ENCODE results near the gene PPP1R9B. TPM values are rescaled to one million over a fixed set of nuclear protein-coding genes. Genes with fewer than 3 reads are reported as not detected.
A peak's percentile ranks its signal among the peaks of the same experiment; 100 is the strongest.

Gene PPP1R9B
- total RNA-seq, 1 experiment from 2014 or later = 46.4 TPM

DNA sequence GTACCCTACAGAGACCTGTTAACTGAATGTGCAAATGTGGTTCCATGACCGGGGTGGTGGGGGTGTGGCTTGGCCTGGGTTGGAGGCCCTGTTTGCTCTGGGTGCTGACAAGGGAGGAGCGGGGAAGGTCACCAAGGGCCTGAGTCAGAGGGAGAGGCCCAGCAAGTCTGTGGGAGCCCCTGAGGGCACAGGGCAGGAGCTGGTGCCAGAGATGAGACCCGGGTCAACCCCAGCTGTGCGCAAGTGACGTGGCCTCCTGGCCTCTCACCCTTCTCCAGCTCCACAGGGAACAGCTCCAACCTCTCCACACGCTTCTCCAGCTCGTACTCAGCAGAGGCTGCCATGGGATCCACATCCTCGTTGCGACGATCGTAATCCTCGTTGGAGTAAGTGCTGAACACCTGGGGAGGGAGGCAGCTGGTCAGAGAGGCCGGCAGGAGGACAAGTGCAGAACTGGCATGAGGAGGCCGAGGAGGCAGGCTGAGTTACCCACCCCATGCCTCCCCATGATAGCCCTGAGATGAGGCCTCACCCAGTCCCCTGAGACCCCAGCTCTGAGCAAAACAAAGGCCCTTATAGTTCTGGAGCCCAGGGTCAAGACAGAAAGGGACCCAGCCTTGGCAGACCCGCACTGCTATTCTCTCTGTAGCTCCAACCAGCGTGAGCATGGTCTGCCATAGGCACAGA is 5.5 kb downstream of the PPP1R9B start:
- no peak for DNase-seq (ENCODE audit: low read depth)

DNA sequence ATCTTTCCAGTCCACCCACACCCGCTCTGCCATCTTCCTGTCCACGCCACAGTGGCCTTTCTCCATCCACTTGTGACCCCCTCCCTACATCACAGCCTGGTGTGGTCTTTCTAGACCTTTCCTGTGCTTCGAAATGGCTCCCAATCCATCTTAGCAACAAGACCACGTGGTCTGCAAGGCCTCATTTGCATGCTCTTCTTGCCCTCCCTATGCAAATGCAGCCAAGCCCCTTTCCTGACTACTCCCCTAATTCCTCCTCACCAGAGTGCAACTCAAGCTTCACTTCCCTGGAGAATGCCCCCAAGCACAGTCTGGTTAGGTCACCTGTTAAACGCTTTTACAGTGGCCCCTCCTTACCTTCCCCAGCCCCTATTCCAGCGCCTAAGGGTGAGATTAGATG is 6.1 kb downstream of the PPP1R9B start:
- DNase-seq (ENCODE audit: low read depth) = no peak

DNA sequence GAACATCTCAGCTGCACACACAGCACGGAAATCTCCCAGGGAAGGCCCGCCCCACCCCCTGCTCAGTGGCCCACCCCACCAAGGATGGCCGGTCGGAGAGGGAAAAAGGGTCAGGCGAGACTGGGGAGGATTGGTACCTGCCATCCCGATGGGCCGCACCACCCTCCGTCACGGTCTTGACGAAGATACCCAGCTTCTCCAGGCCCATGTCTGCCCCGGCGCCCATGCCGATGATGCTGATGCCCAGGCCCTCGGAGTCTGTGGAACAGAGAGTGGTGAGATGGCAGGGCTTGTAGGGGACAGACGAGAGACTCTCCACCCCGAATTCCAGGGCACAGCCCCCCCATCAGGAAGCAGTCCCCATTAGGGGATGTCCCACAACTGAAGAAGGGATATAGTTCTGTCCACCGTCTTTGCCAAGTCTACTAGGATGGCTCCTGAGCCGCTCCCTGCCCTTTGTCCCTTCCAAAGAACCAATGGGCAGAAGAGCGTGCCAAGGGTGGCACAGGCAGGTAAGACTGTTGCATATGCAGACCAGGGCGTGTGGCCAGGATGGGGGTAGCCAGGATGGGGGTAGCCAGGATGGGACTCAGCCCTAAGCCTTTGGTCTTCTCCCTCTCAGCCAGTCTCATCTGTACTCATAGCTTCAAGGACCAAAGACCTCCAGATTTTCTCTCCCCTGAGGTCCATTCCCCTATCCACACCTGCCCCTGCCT is 6.9 kb downstream of the PPP1R9B start:
- DNase-seq (ENCODE audit: low read depth) = no peak

DNA sequence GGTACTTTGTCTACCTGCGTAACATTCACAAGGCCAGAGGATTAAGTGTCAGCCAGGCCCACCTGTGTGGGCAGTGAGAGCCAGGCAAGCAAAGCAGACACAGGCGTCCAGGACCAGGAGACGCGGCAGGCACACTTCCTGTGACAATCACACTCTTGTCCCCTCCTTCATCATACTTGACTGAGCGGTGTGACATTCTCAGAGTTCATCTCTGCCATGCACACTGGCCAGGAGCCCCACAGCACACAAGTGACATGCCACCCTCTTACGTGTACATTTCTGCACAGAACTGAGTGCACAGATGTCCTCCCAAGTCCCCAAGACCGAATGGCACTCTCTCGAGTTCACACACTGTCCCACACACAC is 8.7 kb downstream of the PPP1R9B start:
- DNase-seq (ENCODE audit: low read depth) = no peak

DNA sequence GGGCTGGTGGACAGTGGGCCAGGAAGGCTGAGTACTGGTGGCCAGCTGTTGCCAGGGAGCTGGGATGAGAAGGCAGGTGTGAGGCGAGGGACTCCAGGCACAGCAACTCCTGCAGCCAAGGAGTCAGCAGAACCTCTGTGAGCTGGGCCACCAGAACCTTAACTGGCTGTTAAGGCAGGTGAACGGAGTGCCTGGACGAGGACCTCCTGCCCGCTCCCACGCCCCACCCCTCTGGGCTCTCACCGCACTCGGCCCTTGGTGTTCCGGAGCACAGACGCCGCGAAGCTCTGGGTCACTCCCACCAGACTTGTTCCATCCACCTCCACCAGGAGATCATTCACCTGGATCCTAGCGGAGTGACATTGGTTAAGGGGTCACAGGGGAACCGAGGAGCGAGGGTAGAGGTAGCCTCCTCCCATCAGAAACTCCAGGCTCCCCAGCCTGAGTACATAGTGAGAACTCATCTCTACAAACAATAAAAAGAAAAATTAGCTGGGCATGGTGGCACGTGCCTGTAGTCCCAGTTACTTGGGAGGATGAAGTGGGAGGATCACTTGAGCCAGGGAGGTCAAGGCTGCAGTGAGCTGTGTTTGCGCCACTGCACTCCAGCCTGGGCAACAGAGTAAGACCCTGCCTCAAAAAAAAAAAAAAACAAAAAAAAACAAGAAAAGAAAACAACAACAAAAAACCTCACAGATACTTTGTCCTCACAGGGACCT is 9.3 kb downstream of the PPP1R9B start:
- no peak for DNase-seq (ENCODE audit: low read depth)

DNA sequence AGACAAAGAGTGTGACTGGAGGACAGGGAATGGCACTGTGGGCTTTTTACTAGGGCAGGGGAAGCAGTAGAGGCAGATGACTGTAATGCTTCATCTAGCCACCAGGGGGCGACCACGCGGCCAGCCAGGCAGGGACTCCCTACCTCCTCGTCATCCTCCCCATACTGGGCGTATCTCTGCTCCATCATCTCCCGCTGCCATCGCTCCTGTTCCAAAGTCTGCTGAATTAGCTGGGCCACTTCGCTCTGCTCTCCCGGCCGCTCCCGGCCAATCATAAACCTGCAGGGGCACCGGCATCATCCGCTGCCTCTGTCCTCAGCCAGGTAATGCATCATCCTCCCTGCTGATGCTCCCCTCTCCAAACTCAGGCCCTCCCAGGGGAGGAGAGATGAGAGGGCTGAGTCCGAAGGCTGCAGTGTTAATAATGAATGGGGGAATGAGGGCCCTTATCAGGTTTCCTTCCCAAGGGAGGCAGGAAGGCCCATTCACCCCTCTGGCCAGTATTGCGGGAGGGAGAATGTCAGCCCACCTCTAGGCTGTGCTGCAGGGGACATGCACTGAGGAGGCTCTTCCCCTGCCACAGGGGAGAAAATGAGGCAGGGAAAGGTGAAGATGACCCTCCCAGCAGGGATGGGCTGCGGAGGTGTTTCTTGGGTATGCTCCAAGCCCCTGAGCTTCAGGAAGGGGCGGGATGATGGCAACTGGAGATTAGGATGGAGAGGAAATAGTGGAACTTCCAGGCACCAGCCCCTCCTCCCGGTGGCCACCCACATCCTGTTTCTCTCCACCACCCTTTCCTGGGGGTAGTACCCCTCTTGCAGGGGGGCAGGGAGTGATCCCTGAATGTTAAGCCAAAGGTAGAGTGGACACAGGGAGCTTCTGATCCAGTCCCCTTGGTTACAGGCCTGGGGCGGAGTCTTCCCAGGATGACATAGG is 10.3 kb downstream of the PPP1R9B start:
- DNase-seq (ENCODE audit: low read depth) = peak; percentile 78

DNA sequence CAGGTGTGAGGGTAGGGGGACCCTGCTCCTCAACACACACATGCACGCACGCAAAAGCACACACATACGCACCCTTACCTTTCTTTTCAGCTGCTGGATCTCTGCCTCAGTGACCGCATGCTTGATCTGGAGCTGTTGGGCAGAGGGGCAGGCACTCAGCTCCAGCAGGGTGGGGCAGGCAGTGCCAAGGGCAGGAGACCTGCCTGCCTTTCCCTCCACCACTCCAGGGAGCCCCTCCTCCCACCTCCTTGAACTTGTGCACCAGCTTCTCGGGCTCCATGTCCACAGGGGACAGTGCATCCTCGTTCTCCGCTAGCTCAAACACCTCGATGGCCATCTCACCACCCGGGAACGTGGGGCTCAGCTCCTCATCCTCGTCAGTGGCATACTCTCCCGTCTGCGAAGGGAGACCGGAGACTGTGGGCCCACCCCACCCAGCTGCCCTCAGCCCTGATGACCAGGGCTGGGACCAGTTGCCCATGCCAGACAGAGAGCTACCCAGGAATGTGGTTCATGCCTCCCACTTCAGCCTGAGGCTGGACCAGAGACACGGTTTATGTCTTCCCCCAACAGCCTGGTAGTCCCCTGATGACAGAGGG is 11.2 kb downstream of the PPP1R9B start:
- no peak for DNase-seq (ENCODE audit: low read depth)

DNA sequence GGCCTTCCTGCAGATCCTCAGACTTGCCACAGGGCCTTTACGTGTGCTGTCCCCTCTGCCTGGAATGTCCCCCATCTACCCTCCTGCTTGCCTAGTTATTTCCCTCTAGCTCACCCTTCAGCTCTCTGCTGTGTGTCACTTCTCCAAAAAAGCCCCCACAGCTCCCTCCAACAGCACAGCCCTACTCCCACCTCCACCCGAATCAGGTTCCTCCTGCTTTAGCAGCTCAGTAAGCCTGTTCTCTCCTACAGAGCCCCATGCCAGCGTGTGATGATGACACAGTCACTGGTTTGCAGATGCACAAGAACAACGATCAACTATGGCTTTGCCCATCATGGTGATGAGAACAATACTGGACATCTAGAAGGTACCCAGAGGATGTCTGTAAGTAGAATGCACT is 13.4 kb downstream of the PPP1R9B start:
- DNase-seq (ENCODE audit: low read depth) = no peak

DNA sequence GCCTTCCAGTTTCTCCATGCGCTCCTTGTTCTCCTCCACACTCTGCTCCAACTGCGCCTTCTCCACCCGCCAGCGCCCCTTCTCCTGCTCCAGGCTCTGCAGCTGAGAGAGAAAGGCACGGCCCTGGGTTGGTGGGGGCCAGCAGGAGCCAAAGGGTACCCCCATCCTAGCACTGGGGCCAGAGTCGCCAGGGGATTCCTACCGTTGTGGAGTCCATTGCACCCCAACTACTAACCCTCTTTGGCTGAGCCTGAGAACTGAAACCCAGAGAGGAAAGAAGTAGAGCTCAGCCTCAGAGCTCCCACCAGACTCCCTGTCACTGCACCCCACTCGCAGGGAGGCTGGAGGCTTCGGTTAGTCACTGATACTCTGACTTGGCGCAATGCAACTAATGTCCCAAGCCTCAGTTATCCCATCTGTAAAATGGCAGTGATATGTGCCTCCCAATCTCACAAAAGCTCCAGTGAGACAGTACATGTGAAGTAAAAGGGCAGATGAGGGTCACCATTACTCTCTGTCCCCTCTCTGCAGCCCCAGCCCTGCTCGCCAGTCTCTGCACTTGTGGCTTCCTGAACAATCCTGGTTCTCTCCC is 14.3 kb downstream of the PPP1R9B start:
- DNase-seq (ENCODE audit: low read depth) = no peak

DNA sequence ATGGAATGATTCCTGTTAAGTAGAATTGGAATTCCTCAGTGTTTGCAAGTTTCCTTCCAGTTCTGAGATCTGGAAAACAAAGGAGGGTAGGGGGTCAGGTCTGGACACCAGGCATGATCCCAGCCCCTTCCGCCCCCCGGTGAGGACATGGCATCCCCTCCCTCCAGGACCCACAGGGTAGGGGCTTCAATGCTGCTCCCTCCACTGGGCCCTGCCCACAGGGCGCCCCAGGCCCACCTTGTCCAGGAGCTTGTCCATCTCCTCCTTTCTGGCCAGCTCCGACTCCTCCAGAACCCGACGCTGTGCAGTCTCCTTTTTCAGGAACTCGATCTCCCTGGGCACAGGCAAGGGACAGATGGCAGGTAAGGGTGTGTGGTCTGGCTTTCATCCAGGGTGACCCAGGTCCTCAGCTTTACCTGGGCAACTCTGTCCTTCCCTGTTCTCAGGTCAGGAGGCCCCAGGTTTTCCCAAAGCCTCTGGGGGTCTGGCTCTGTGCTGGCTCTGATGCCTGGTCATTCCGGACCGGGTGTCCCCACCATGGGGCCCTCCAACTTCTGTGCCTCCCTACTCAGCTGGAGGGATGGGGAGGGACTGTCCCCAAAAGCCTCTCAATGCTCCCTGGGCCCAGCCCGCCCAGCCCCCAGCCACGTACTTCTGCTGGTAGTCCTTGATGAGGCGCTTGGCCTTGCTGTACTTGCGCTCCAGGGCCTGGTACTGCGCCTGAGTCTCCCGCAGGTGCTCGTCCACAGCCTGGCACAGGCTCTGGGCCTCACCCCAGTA is 15.0 kb downstream of the PPP1R9B start:
- no peak for DNase-seq (ENCODE audit: low read depth)

DNA sequence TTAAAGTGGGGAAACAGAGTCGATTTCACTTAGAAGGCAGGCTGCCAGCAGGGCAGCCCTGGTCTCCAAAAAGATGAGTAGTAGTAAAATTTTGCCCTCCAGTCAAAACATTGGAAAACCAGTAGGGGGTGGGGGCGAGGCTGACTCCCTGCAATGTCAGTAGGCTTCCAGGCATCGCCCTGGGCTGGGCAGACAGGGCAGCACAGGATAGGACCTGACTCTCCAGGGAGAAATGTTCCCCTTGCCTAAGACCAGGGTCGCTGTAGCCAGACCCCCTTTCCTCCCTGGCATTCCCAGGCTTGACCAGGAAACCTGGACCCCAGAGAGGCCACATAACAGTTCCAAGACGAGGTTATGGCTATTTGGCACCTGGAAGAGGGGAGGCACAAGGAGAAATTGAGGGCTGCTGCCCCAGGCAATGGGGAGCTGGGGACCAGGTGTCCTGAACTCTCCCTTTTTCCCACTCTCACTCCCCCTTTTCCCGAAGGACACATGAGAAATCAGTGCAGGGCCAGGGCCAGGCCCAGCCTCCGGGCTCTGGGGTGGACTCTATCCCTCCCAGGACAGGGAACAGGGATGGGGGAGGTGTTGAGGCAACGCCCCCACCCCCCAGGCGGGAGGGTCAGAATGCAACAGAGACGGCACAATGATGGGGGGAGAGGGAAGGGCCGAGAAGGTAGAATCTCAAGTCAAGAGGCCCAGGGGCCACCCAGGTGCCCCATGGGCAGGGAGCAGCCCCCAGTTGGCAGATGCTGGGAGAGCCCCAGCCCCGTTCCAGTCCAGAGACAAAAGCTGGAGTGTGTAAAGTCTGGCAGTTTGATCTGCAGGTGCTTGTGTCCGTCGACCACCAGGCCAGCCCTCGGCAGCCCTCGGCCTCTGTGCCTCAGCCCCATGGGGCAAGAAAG is 16.0 kb downstream of the PPP1R9B start:
- DNase-seq (ENCODE audit: low read depth) = no peak

DNA sequence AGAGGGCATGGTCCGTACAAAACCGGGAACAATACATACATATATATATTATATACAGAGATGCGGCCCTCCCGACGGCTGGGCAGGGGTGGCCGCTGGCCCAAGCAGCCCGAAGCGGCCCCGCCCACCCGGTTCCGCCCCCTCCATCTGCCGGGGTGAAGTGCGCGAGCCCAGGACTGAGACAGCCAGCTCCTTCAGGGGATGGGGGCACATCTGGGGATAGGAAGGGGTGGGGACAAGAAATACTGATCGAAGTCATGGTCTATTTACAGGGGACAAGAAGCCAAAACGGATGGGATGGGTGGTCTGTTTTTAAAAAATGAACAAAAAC is 16.7 kb downstream of the PPP1R9B start:
- DNase-seq (ENCODE audit: low read depth) = no peak

DNA sequence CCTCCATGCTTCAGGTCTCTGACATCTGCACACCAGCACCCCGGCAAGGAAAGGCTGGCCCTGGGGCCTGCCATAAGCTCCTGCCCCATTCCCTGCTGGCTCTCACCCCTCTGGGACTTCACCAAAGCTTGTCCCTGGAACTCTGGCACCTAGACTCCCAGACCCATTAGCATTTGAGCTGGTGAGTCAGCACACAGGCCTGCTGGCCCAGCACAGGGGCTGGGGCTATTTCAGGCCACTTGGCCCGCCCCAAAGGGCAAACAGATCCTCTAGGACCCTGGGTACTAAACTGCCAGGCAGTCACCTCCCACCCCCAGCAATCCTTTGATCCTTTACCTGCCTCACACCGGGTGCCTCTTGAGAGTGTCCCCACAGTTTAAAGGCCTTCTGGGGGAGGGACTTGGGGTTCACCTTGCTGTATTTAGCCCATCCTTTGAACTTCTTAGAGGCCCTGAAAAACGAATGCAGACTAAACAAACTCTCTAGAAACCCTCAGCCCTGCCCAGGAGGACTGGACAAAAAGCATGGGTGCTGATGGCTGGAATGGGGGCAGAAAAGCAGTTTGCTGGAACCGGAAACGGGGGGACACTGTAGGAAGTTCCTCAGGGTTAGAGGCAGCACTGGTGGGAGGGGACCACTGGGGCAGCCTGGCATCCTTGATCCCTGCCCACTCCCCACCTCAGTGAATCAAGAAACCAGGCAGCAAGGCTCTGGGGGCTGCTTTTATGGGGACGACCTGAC is 17.3 kb downstream of the PPP1R9B start:
- peak; percentile 28 for DNase-seq (ENCODE audit: low read depth)

DNA sequence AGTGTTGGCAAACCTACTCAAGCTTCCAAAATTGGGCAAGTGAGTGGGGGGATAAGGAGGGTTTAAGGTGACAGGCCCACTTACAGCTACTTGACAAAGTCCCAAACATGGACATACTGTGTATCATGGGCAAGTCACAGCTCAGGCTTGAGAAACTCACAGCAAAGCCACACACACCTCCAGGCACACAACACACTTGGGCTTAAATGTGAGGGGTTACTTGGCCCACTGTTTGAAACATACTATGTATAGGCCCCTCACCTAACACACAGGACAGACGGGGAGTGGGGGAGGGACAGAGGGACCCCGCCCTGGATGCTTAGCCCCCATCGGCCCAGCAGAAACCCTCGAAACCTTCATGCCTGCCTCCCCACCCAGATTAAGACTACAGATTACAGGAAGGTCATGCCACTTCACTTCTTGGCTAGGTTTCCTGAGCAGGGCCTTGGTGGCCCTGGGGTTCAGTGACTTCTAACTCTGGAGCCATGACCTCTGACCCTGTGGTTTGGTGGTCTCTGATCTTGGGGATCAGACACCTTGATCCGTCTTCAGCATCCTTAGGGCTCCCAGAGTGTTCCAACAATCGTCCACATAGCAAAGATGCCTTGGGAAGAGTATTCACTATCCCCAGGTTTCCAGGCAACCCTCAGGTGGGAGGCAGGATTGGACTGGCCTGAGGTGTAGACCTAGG is 18.2 kb downstream of the PPP1R9B start:
- DNase-seq (ENCODE audit: low read depth) = no peak

DNA sequence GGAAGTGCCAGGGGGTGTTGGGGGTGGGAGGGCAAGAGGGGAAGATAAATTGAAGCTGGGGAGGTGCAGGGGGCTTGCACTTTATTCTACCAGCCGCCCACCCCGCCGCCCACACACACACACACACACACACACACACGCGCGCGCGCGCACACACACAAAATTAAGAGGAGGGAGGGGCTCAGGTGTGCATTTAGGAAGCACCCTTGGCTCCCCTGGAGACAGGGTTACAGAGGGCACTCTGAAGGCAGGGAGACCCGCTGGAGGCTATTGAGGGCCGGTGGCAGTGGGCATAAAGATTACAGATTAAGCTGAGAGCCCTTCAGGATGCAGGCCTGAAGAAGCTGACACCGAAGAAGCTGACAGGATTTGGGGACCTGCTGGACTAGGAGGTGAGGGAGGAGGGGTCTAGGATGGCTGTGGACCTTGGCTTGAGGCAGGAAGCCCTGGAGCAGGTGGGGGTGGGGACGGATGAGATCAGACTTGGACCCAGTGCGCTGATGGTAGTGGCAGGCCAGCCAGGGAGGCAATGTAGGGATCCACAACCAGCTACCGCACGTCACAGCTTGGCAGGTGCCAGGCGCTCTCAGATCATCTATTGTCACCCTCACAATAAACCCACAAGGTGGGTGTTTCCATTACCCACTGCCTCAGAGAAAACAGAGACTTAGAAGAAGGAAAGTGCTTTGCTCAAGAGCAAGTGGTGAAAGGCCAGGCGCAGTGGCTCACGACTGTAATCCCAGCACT is 19.7 kb downstream of the PPP1R9B start:
- no peak for DNase-seq (ENCODE audit: low read depth)

DNA sequence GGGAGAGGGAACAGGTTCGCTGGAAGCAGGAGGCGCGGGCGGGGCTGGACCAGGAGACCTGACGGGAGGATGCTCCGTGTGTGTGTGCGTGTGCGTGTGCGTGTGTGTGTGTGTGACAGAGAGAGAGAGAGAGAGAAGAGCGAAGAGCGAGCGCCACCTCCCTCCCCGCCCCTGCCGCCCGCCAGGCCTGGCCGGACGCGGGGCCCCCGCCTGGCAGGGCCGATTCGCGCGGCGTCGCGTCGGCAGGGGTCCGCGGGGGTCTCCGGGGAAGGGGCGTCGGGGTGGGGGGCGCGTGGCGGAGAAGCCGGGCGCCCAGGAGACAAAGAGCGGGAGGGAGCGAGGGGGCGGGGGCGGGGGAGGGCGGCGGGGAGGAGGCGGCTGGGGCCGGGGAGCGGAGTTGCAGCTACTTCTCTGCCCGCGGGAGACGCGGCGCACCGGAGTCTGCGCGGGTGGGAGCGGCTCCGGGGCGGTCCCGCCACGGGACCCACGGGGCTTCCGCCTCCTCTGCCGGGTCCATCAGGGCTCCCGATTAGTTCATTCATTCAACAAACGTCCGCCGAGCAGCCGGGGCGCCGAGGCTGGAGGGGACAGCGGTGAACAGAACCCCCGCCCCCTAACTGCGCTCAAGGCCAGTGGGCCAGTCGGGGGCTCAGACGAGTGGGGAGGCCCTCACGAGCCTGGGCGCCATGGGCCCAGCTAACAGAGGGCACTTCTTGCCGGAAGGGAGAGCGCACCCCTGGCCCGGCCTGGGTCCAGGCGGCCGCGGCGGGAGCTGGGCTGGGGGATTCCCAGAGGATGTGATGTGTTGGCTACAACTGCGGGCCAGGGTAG is 20.5 kb downstream of the PPP1R9B start, which contains the start of gene SAMD14:
Gene SAMD14, minus strand, starts transcription at position 433 of the 831 bp plus-strand sequence. CDS start 5,201 bp downstream, outside the sequence.
- no peak for DNase-seq (ENCODE audit: low read depth)

Measured in HT1080 (cell line).